NOMO-1 (cell line): ENCODE results near the gene CSF3.

Experiments
- DNase-seq, 2 experiments: peaks; one replicate each; lab custom pipeline; 2025; ENCODE audit not compliant: unreplicated experiment in 2 of 2; lab: John Stamatoyannopoulos, UW

Gene CSF3, protein sequence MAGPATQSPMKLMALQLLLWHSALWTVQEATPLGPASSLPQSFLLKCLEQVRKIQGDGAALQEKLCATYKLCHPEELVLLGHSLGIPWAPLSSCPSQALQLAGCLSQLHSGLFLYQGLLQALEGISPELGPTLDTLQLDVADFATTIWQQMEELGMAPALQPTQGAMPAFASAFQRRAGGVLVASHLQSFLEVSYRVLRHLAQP

DNA sequence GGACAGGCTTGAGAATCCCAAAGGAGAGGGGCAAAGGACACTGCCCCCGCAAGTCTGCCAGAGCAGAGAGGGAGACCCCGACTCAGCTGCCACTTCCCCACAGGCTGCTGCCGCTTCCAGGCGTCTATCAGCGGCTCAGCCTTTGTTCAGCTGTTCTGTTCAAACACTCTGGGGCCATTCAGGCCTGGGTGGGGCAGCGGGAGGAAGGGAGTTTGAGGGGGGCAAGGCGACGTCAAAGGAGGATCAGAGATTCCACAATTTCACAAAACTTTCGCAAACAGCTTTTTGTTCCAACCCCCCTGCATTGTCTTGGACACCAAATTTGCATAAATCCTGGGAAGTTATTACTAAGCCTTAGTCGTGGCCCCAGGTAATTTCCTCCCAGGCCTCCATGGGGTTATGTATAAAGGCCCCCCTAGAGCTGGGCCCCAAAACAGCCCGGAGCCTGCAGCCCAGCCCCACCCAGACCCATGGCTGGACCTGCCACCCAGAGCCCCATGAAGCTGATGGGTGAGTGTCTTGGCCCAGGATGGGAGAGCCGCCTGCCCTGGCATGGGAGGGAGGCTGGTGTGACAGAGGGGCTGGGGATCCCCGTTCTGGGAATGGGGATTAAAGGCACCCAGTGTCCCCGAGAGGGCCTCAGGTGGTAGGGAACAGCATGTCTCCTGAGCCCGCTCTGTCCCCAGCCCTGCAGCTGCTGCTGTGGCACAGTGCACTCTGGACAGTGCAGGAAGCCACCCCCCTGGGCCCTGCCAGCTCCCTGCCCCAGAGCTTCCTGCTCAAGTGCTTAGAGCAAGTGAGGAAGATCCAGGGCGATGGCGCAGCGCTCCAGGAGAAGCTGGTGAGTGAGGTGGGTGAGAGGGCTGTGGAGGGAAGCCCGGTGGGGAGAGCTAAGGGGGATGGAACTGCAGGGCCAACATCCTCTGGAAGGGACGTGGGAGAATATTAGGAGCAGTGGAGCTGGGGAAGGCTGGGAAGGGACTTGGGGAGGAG lies at the start of gene CSF3:
Gene CSF3 (plus strand): TSS at position 436 of the 993 bp plus-strand sequence. CDS start 35 bp downstream, at position 471.
- no peak for DNase-seq

DNA sequence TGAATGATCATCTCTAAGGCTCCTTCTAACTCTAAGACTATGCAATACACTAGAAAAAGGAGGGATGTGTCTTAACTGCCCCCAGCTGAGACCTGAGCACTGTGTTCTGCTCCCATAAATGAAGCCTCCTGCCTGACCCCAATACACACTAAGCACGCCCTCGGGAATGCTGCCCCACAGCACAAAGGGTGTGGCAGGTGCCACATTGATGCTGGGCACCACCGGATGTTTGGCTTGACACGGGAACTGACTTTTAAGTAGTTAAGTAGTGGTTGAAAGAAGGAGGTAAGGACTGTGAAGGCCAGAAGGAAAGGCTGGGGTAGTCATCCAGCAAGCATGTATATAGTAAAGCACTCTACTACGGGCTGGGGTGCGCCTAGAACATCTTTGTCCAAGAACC lies 48.5 kb upstream of the CSF3 start:
- DNase-seq, result no peak

DNA sequence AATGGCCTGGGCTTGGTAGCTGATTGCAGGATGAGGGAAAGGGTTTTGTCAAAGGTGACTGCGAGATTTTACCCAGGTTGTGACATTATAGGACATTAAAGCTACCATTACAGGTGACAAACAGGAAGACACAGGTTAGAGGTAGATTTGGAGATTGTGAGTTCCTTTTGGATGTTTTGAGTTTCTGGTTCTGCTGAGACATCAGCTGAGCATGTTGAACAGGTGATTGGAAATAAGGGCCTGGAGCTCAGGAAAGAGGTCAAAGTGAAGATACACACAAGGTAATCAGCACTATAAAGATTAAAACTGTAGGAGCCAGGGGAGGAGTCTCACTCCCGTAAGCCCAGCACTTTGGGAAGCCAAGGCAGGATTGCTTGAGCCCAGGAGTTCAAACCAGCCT lies 46.5 kb upstream of the CSF3 start:
- DNase-seq, result no peak

DNA sequence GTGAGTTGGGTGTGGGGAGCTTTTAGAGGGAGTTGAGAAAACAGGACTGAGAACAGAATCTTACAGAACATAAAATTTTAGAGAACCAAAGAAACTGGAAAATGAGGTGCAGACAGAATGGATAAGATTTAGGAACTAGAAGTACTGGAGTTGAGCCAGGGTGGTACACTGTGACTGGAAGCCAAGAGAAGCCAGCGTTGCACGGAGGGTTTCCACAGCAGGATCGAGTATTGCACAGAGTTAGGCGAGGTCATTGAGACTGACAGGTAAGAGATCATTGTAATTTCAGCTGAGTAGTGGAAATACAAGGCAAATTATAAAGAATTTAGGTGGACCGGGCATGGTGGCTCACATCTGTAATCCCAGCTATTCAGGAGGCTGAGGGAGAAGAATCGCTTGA lies 45.9 kb upstream of the CSF3 start:
- no peak for DNase-seq

DNA sequence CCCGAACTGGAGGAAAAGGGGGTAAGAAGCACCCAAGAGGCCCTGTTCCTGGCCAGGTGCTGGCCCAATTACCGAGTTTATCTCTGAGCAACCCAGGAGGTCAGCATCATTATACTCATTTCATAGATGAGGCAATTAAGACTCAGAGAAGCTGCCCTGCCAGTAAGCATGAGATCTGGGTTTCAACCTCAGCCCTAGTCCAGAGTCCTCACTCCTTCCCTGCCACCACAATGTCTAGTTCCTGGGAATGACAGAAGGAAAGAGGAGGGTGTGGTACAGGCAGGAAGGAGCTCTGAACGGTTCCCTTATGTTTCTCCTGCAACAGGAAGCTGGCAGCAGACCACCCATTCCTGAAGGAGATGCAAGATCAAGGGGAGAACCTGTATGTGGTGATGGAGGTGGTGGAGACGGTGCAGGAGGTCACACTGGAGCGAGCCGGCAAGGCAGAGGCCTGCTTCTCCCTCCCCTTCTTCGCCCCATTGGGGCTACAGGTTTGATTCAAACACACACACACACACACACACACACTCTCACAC lies 45.0 kb upstream of the CSF3 start:
- no peak for DNase-seq

DNA sequence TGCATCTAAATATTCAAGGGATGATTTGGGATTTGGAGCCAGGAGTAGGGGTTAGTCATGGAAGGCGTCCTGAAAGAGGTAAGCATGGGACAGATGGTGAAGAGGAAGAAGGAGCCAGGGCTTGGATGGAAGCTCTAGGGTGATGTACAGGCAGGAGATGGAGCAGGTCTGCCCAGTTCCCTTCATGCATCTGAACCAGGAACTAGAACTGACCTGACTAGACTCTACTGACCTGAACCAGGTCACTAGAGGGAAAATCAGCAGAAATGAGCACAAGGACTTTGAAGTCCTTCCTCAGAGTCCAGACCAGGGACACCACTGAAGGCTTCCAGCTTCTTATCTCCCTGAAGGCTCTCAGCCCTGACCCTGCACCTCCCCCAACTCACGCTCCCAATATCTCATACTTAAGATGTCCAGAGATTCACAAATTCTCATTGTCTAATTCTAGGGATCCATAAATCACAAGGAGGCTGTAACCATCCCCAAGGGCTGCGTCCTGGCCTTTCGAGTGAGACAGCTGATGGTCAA lies 44.1 kb upstream of the CSF3 start:
- no peak for DNase-seq

DNA sequence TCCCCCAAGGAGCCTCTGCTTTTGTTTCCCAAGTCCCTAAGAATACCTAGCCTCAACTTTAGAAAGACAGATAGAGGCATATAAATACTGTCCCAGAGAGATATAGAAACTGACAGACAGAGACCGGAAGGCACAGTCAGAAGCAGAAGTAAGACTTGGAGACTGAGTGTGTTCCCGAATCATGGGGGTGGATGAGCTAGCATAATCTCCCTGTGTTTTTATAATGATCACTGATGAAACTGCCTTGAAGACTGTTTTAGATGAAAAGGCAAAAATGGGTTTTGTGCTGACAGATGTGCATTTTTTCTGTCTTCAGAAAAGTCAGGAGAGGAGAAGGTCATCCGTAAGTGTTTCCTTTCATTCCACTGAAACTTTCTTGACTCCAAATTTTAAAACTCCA lies 43.0 kb upstream of the CSF3 start:
- peak in 1 of 2 experiments; percentile 51 for DNase-seq

DNA sequence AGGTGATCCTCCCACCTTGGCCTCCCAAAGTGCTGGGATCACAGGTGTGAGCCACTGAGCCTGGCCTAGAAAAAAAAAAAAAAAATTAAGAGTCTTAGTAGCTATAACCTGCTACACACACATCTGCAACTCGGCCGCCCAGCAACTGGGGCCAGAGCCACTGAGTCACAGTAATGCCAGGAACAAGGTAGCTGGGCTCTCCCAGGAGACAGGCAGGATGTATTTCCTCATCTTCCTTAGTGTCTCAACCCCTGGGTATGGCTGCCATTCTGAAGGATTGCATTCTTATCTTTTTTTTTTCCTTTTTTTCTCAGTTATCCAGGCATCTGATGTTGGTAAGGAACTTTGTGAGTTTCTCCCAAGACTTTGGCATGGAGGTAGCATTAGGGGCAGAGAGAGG lies 41.7 kb upstream of the CSF3 start:
- no peak for DNase-seq

DNA sequence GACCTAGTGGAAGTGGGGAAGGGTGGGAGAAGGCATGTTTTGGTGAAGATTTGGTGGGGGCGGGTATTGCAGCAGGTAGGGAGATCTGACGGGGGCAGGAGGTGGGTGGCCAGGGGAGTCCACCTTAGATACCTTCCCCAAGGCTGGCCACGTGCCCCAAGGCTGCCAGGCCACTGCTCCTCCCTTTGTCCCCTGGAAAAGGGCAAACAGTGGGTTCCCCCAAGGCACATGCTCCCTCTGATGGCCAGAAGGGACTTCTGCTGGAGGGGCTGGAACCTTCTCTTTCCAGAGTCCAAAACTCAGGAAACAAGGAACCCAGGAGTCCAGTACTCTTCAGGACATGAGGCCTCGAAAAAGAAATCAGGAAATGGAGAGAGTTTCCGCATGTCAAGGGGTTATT lies 40.8 kb upstream of the CSF3 start:
- no peak for DNase-seq

DNA sequence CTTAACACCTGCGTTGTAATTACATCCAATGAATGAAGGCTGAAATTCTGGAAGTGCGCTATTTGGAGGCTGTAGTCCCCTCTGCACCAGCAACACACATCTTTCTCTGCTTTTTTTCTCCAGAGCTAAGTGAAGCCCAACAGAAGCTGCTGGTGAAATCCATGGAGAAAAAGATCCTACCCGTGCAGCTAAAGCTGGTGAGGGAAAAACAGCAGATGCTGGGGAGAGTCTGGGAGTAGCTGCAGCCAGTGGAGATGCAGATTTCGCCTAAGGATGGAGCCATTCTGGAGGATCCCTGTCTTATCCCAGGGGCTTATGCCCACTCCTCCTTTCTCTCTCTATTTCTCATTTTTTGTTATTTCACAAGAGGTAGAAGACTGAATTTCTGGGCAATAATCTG lies 39.4 kb upstream of the CSF3 start:
- DNase-seq, result no peak

DNA sequence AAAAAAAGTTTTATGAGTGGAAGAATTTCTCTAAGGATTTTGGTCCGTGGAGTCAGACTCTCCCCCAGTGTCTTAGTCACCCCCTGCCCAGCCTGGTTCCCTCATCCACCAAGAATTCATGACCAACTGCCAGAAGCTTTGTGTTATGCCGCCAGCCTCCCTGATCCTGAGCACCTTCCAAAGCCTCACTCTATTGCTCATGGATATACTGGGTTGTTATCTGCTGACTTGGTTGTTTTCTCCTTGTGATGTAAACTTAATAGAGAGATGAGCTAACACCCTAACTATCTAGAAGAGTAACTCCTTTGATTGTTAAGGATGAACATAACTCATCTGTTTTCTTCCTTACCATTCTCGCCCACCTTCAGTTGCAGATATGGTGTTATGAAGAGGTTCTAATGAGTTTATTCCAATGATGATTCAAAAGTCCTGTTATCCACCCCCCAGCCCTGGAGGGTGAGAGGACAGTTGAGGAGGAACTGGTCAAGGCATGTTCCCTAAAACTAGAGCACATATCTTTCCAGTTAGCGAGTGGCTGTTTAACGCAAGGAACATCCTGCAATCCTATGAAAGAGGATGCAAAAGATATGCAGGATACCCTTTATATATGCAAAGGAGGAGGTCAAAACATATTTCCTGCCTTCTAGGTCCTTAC lies 36.1 kb upstream of the CSF3 start:
- DNase-seq, result no peak

DNA sequence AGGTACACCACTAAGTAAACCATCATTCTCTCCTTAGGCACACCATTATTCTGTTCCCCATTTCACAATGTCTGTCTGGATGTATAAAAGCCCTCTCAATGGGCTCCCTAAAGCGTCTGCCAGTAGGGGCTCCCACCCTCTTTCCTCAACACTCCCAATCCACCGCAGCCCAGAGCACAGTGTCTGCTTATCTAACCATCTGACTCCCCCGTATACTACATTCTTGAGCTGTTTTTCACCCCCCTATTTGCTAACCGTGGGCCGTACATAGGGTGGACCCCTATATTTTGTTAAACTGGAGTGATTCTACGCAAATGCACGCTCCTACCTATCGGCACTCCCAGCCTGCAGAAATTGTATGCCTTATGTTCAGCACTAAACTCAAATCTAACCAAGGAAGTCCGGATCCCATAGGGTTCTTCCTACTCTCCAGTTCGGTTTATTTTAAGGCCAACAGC lies 35.3 kb upstream of the CSF3 start:
- peak; percentile 29 to 69 for DNase-seq

DNA sequence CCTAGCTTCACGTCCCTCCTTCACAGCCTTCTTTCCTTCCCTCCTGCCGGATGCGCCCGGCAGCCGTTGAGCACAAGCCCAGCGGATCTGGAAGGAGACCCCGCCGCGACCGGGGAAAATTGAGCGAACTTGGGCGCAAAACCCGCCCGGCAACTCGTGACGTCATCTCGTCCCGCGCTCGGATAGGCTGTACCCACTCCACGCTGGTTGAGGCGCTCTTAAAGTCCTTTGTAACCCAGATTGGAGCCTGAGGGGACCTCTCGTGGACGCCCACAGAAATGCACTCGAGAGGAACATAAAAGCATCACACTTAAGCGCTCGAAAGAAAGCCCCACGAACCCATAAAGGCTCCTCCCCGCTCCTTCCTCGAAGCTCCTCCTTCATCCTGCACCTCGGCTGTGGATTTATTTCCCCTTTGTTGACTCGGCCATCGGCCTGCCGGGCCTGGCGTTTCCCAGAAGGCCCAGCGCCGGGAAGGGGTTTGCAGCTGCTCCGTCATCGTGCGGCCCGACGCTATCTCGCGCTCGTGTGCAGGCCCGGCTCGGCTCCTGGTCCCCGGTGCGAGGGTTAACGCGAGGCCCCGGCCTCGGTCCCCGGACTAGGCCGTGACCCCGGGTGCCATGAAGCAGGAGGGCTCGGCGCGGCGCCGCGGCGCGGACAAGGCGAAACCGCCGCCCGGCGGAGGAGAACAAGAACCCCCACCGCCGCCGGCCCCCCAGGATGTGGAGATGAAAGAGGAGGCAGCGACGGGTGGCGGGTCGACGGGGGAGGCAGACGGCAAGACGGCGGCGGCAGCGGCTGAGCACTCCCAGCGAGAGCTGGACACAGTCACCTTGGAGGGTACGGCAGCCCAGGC lies 34.7 kb upstream of the CSF3 start, which contains the start of gene PSMD3:
Gene PSMD3 (plus strand): TSS at position 457 of the 856 bp plus-strand sequence. CDS start 164 bp downstream, at position 621.
- peak; percentile 99 to 100 for DNase-seq

DNA sequence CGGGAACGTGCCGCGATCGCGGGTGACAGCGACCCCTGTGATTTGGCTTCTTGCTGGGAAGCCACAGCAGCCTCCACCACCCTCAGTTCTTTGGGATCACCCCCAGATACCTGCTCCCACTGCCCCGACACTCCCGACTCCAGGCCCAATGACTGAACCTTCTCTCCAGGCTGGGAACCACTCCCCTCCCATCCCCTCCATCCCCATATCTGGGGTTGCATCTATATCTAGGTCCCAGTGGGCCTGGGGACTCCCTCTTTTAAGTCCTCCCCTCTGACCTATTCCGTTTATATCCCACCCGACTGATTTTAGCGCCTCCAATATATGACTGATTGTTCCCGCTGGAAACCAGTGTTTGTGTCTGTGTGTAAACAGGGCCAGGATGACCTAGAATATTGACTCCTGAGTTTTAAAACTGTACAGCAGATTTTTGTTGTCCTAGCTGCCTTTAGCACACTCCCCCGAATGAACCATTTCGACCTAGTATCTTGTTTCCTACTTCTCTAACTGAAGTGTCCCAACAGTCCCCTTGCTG lies 34.0 kb upstream of the CSF3 start:
- no peak for DNase-seq

DNA sequence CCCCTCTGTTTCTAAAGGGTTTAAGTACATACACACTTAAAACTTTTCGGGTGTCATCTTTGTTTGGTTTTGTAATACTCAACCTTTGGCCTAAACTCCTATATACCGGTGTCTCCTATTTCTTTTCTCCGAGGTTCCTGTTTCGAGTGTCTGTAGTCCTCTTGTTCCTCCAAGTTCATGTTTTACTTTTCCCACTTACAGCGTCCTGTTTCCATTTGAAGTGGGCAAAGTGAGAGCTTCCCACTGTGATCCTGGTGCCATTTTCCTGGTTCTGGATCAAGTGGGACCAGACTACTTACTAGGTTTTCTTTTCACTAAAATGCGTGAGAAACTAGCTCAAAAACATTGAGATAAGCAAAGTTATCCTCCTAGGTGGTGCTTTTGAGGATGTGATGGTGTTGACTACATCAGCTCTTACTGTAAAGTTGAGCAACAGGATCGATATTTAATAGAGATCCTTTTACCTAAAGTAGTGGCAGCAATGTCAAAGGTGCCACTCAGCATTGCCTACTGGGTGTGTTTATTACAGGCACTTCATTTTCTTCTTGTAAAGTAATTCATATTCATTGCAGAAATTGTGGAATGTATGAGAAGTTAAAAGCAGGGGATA lies 33.4 kb upstream of the CSF3 start:
- DNase-seq, result peak; percentile 32 to 56

DNA sequence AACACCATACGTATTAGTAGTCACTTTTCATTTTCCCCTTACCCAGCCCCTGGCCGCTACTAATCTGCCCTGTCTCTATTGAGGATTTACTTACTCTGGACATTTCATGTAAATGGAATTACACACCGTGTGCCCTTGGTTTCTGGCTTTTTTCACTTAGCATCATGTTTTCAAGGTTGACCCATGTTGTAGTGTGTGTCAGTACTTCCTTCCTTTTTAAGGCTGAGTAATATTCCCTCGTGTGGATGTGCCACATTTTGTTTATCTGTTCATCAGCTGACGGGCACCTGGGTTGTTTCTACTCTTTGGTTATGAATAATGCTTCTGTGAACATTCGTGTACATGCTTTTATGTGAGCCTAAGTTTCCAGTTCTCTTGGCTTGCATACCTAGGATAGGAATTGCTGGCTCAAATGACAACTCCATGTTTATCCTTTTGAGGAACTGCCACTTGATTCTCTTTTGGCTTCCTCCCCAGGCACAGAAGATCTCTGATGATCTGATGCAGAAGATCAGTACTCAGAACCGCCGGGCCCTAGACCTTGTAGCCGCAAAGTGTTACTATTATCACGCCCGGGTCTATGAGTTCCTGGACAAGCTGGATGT lies 26.9 kb upstream of the CSF3 start:
- DNase-seq, result no peak

DNA sequence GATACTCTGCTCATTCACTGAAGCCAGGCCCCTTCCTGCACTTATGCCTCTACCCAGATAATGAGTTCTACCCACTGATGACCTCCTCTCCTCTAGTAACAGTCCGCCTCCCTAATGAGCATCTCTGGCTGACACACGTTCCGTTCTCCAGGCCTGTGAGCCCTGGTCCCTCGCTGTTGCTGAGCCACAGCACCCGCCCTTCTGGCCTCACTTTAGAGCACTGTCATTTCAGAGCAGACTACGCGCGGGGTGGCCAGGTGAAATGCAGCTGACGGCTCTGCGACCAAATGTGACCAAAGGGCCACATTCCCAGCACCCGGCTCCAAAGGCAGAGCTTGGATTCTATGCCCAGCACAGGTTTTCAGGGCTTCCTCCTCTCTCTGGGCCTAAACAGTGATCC lies 20.8 kb upstream of the CSF3 start:
- no peak for DNase-seq

DNA sequence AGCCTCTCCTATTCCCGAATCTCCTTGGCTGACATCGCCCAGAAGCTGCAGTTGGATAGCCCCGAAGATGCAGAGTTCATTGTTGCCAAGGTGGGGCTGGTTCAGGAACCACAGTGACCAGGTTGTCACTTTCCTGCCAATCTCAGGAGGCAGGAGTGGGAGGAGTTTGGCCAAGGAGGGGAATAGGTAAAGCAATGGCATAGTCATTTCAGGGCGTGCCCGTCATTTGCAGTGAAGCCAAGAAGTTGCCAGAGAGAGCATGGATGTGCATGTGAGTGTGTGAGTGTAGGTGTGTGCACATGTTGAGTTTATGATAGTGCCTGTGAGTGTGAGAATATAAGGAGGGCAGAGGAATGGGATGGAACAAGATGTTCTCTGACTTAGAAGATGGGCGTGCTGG lies 19.8 kb upstream of the CSF3 start:
- no peak for DNase-seq

DNA sequence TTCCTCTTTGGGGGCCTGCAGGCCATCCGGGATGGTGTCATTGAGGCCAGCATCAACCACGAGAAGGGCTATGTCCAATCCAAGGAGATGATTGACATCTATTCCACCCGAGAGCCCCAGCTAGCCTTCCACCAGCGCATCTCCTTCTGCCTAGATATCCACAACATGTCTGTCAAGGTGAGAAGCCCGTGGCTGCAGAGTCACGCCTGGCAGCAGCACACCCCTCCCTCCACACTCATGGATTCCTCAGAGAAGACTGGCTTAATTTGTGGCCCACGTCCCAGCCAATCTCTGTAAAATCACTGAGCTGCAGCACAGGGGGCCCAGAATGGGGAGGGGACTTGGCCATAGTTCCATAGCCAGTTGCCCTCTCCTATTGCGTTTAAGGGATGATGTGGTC lies 19.1 kb upstream of the CSF3 start:
- no peak for DNase-seq
